NCI-H1417 treated with DMSO at 0.1 percent for 48 hours (cell line): ENCODE data around the gene PODNL1.

Experiments used
- DNase-seq: peaks from one replicate; lab custom pipeline; 2025; lab: John Stamatoyannopoulos, UW

Gene PODNL1

GRCh38 chr19:13957051-13957450, 18.8 kb upstream of the PODNL1 start:
- no peak for DNase-seq

DNA sequence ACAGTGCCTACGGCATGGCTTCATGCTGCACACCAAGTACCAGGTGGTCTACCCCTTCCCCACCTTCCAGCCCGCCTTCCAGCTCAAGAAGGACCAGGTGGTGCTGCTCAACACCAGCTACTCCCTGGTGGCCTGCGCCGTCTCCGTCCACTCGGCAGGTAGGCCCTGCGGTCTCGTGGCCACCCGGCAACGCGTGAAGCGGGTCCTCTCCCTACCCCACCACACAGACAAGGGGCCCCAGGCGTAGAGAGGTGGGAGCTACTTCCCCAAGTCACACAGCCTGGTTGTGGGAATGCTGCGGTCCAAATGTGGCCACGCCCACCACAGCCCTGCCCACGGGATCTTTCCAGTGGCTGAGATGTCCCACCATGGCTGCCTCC, 18.1 kb upstream of the PODNL1 start:
- DNase-seq = no peak

DNA sequence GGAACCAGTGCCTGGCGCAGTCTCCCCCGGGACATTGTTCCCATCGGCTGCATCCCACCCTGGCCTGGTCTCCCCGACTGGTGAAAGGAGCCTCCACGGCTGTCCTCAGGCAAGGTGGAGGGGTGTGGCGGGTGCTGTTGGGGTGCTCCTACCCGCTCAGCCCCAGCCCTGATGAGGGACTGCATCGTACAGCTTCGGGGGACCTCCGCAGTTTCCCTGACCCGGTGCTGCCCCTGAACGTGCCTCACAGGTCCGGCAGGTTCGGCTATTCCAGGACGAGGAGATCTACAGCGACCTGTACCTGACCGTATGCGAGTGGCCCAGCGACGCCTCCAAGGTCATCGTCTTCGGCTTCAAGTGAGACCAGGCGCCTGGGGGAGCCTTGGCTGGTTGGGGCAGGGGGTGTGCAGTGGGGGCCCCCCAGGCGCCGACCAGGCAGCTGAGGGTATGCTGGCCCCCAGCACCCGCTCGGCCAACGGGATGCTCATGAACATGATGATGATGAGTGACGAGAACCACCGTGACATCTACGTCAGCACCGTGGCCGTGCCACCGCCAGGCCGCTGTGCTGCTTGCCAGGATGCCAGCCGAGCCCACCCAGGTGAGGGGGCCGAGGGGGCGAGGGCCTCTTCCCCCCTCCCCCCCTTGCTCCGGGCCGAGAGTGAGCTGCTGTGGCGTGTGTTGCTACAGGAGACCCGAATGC, 17.6 kb upstream of the PODNL1 start:
- DNase-seq = no peak

DNA sequence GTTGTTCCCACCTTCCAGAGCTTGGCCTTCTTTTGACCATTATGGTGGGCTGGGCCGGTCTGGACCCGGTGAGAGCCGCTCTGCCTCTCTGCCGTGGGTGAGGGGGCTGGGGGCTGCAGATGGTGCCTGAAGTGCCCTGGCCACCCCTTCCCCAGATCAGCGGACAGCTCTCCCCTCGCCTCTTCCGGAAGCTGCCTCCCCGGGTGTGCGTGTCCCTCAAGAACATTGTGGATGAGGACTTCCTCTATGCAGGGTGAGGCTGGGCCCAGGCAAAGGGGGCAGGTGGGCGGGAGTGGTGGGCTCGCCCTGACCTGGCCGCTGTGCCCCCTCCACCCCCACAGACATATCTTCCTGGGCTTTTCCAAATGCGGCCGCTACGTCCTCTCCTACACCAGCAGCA, 16.0 kb upstream of the PODNL1 start:
- DNase-seq = no peak

GRCh38 chr19:13952931-13953531, 14.8 kb upstream of the PODNL1 start:
- DNase-seq = no peak

GRCh38 chr19:13952154-13952930, 14.1 kb upstream of the PODNL1 start, which contains the start of gene DCAF15:
DCAF15 (plus strand) TSS chr19:13952509; CDS start chr19:13952513, 4 bp downstream.
- DNase-seq = peak; percentile 96

GRCh38 chr19:13951799-13952153, 13.6 kb upstream of the PODNL1 start:
- no peak for DNase-seq

DNA sequence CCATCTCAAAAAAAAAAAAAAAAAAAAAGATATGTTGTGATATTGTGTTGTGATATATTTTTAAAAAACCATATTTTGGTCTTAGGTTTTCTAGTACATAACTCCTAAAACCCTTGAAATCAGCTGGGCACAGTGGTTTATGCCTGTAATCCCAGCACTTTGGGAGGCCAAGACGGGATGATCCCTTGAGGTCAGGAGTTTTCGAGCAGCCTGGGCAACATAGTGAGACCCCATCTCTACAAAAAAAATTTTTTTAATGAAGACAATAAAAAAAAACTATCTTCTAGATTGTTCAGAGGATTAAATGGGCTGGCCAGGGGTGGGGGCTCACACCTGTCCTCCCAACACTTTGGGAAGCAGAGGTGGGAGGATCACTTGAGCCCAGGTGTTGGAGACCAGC, 12.8 kb upstream of the PODNL1 start:
- no peak for DNase-seq

GRCh38 chr19:13946414-13946813, 8.2 kb upstream of the PODNL1 start:
- no peak for DNase-seq

DNA sequence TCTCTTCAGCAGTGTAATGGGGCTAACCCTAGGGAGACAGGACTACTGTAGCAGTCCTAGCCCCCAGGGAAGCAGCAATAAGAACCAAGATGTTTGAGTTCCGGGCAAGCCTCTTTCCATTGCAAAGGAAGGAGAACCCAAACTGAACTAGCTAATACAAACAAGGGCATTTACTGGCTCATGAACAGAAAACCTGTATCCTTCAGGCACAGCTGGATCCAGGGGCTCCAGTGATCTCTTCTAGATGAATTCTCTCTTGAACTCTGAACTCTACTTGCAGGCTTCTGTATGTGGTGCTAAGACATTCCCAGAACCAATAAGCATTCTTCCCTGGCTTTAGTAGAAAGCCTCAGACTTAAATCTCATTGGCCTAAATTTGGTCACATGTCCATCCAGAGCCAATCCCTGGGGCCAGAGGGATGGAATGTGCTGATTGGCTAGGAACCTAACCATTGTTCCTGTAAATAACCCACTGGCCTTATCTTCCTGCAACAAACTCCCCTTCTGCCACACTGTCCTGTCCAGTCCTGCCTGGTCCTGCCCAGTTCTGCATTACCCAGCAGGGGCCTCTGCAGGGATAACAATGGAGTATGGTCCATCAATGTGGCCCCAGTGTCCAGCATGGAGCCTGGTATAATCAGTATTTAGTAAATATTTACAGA, 3.9 kb upstream of the PODNL1 start:
- DNase-seq = no peak

DNA sequence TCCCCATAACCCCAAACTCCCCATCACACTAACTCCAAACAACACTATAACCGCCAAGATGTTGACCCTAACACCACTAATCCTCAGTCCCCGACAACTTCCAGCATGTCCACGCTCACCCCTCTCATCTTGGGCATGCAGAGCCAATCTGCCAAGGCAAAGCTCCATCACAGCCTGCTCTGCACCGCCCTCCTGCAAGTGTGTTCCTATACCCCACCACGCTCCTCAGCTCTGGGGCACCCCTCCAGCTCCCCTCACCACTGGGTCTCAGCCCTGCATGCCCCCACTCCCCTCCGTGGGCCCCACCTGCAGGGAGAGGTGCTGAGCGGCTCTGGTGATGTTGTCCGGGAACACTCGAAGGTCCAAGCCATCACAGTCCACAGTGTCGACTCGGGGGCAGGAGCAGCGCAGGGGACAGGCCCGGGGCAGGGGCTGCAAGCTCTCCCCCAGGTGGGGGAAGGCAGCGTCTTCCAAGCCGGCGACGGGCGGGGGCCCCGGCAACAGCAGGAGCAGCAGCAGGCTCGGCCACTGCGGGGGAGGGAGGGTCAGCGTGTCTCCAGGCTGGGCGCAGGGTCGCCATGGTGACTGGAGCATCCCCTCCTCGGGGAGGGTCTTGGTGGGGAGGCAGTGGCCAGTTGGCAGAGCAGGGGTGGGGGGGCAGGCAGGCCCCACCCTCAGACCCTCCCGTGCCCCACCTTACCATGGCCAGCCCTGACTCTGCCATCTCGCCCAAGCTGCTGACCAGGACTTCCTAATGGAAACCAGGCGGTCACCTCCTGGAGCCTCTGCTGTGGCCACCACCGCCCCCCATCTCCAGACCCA, 527 bp downstream of the PODNL1 start:
- DNase-seq = no peak

DNA sequence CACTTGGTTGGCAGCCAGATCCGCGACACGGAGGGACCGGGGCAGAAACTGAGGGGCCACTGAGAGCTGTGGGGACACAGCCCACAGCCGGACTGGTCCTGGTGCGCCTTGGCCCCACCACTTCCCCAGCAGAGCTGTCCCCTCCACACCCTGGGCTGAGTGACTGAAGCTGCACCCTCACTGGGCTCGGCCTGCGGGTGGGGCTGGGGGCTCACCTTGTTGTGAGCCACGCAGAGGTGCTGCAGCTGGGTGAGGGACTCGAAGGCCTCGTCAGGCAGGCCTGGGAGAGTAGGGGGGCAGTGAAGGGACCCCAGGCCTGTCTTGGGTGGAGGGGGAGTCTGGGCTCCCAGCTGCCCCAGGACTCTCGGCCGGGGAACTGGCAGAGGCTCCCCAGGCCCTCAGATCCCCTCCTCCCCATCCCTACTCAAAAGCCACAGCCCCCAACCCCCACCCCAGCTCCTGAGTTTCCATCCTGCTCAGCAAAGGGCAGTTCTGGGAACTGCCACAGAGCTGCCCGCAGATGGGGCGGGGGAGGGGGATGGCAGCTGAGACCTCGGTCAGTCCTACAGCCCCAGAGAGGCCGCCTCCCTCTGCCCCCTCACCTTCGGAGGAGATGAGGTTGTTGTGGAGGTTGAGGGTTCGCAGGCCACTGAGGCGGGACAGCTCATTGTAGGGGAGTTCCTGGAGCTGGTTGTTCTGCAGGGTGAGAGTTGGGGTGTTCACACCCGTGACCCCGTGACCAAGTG, 2.3 kb downstream of the PODNL1 start:
- no peak for DNase-seq

DNA sequence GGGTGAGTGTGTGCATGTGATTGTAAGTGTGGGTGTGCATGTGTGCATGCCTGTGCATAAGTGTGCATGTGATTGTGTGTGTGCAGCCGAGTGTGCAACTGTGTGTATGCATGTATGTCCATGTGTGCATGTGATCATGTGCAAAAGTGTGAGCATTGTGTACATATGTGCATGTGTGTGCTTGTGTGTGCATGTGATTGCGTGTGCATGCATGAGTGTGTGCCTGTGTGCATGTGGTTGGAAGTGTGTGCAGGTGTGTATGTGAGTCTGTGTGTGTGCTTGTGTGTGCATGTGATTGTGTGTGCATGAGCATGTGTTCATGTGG, 3.5 kb downstream of the PODNL1 start:
- no peak for DNase-seq

DNA sequence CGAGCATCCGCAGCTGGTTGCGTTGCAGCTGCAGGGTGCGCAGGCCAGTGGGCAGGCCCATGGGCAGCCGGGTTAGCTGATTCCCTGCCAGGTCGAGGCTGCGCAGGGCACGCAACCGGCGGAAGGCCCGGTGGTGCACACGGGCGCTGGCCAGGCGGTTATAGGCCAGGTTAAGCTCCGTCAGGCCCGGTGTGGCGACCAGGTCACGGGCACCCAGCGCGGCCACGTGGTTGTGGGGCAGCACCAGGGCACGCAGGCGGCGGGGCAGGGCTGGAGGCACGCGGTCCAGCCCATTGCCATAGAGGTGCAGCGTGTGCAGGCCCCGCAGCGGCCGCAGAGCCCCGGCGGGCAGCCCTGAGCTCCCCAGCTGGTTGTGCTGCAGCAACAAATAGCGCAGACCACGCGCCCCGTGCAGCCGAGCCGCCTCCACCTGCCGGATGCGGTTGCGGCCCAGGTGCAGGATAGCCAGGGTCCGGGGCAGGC, 5.3 kb downstream of the PODNL1 start:
- DNase-seq = no peak

DNA sequence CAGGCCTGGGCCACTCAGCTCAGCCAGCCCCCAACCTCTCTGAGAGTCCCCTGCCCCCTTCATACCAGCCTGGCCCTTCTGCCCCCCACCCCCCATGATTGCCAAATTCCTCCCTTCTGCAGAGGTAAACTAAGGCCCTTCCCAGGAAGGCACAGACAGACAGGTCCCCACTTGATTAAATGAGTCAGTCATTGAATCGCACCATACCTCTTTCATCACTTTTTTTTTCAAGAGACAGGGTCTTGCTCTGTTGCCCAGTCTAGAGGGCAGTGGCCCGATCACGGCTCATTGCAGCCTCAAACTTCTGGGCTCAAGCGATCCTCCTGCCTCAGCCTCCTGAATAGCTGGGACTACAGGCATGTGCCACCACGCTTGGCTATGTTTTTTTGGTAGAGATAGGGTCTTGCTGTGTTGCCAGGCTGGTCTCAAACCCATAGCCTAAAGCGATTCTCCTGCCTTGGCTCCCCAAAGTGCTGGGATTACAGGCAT, 6.0 kb downstream of the PODNL1 start:
- DNase-seq = no peak

- no peak for DNase-seq
Observed at GRCh38 chr19:13931391-13932148, 6.6 kb downstream of the PODNL1 start.

GRCh38 chr19:13930402-13930801, 7.8 kb downstream of the PODNL1 start:
- no peak for DNase-seq

- DNase-seq = no peak
Observed at GRCh38 chr19:13929956-13930355, 8.3 kb downstream of the PODNL1 start.

DNA sequence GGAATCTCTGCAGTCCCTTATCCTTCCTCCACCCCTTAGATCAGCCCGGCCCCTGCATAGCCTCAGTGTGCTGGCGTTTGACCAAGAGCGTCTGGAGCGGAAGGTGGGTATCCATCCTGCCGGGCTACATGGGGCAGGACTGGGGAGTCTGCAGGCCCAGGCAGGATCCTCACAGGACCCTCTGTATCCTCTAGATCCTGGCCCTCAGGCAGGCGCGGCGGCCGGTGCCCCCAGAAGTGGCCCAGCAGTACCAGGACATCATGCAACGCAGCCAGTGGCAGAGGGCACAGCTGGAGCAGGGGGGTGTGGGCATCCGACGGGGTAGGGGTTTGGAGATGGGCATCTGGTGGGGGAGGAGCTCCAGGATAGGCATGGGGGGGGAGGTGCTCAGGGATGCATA, 8.9 kb downstream of the PODNL1 start:
- no peak for DNase-seq

DNA sequence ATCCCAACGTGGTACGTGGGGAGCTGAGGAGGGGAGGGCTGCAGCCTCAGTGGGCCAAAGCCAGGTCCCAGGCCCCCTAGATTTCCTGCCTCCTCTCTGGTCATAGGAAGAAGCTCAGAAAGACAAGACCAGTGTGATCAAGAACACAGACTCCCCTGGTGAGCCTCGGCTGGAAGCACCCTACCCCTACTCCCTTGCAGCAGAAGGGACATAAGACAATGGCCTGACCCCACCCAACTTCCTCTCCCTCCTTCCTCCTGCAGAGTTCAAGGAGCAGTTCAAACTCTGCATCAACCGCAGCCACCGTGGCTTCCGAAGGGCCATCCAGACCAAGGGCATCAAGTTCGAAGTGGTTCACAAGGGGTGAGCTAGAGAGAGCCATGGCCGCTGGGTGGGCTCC, 11.5 kb downstream of the PODNL1 start:
- DNase-seq = no peak
